Mesenchymal stem cell (in vitro differentiated cells and primary cell): ENCODE results near the gene PHLPP2.

Experiments
- DNase-seq: peaks from one replicate; pipeline ENCODE4 v3.0.0-alpha.2; 2013
- H2AFZ ChIP-seq: one replicate; pipeline ENCODE4 v1.6.1; 2013; ENCODE audit warnings: low read depth, mild to moderate bottlenecking, control low read depth, inconsistent platforms, low read length, moderate library complexity
- H2AK5ac ChIP-seq: 2 replicates; pipeline ENCODE4 v1.6.1; 2013; ENCODE audit warnings: low read length, moderate library complexity, mild to moderate bottlenecking, inconsistent platforms; ENCODE audit not compliant: severe bottlenecking
- H2BK120ac ChIP-seq: one replicate; pipeline ENCODE4 v1.6.1; 2013; ENCODE audit warnings: low read depth, mild to moderate bottlenecking, inconsistent platforms, low read length, moderate library complexity
- H2BK12ac ChIP-seq, 2 experiments: one replicate each; pipeline ENCODE4 v1.6.1; 2013; ENCODE audit warnings: inconsistent platforms in 2 of 2, low read length in 2 of 2, mild to moderate bottlenecking in 2 of 2, moderate library complexity in 2 of 2, control low read depth in 1 of 2
- H2BK15ac ChIP-seq: one replicate; pipeline ENCODE4 v1.6.1; 2013; ENCODE audit warnings: mild to moderate bottlenecking, low read depth, inconsistent platforms; ENCODE audit not compliant: poor library complexity, severe bottlenecking
- H2BK5ac ChIP-seq: 2 replicates; pipeline ENCODE4 v1.6.1; 2013; ENCODE audit warnings: low read depth, mild to moderate bottlenecking, low read length, control low read depth, inconsistent platforms; ENCODE audit not compliant: poor library complexity, severe bottlenecking
- H3K14ac ChIP-seq, 2 experiments: one replicate each; pipeline ENCODE4 v1.6.1; 2013; ENCODE audit warnings: inconsistent platforms in 2 of 2, low read length in 2 of 2, control low read depth in 1 of 2, mild to moderate bottlenecking in 1 of 2, moderate library complexity in 1 of 2
- H3K18ac ChIP-seq, 2 experiments: one replicate each; pipeline ENCODE4 v1.6.1; 2013; ENCODE audit warnings: inconsistent platforms in 2 of 2, low read length in 2 of 2, control low read depth in 1 of 2, low read depth in 1 of 2, mild to moderate bottlenecking in 1 of 2
- H3K23ac ChIP-seq, 2 experiments: one replicate each; pipeline ENCODE4 v1.6.1; 2013; ENCODE audit warnings: inconsistent platforms in 2 of 2, low read length in 2 of 2, mild to moderate bottlenecking in 2 of 2, moderate library complexity in 2 of 2, control low read depth in 1 of 2
- H3K27ac ChIP-seq: 2 replicates; pipeline ENCODE4 v1.5.1; 2013; ENCODE audit warnings: mild to moderate bottlenecking, moderate library complexity, low read length, control low read depth, inconsistent platforms; ENCODE audit not compliant: poor library complexity, severe bottlenecking
- H3K27me3 ChIP-seq, 2 experiments: 2 replicates each; pipeline versions ENCODE4 v1.6.1 to v1.7.0; 2013; ENCODE audit warnings: low read length in 2 of 2, mild to moderate bottlenecking in 2 of 2, moderate library complexity in 2 of 2, control low read depth in 1 of 2, inconsistent platforms in 1 of 2; ENCODE audit not compliant: control insufficient read depth in 1 of 2, insufficient read depth in 1 of 2
- H3K36me3 ChIP-seq, 2 experiments: 2 replicates each; pipeline versions ENCODE4 v1.6.1 to v1.7.0; 2013; ENCODE audit warnings: low read length in 2 of 2, control low read depth in 1 of 2, inconsistent platforms in 1 of 2, low read depth in 1 of 2, mild to moderate bottlenecking in 1 of 2; ENCODE audit not compliant: insufficient read depth in 2 of 2, control insufficient read depth in 1 of 2
- H3K4ac ChIP-seq, 2 experiments: one replicate each; pipeline ENCODE4 v1.6.1; 2013; ENCODE audit warnings: inconsistent platforms in 2 of 2, low read length in 2 of 2, mild to moderate bottlenecking in 2 of 2, moderate library complexity in 2 of 2, control low read depth in 1 of 2, low read depth in 1 of 2
- H3K4me1 ChIP-seq: 2 replicates; pipeline ENCODE4 v1.6.1; 2013; ENCODE audit warnings: low read depth, low read length, control low read depth; ENCODE audit not compliant: control insufficient read depth, insufficient read depth
- H3K4me2 ChIP-seq: 2 replicates; pipeline ENCODE4 v1.6.1; 2013; ENCODE audit warnings: low read length, mild to moderate bottlenecking, inconsistent platforms; ENCODE audit not compliant: poor library complexity, severe bottlenecking
- H3K4me3 ChIP-seq, 2 experiments: 2 replicates each; pipeline versions ENCODE4 v1.5.1 to v1.7.0; 2013; ENCODE audit warnings: low read length in 2 of 2, mild to moderate bottlenecking in 2 of 2, control low read depth in 1 of 2, low read depth in 1 of 2; ENCODE audit not compliant: insufficient read depth in 1 of 2
- H3K79me1 ChIP-seq: replicated peaks from 2 replicates; pipeline ENCODE4 v1.6.1; 2013; ENCODE audit warnings: mild to moderate bottlenecking, control low read depth, low read length, inconsistent platforms; ENCODE audit not compliant: poor library complexity, severe bottlenecking
- H3K9ac ChIP-seq: 2 replicates; pipeline ENCODE4 v1.7.0; 2013; ENCODE audit warnings: mild to moderate bottlenecking, low read length, moderate library complexity
- H3K9me3 ChIP-seq: 2 replicates; pipeline ENCODE4 v1.7.0; 2013; ENCODE audit warnings: mild to moderate bottlenecking, low read length; ENCODE audit not compliant: control insufficient read depth
- H4K8ac ChIP-seq: one replicate; pipeline ENCODE4 v1.6.1; 2013; ENCODE audit warnings: inconsistent platforms, mild to moderate bottlenecking, low read length, moderate library complexity
- H4K91ac ChIP-seq: one replicate; pipeline ENCODE4 v1.6.1; 2013; ENCODE audit warnings: mild to moderate bottlenecking, low read length, inconsistent platforms
- WGBS: methylation state at CpG from one replicate; pipeline ENCODE4 v1.1.7; 2013; ENCODE audit warnings: mixed read lengths; 5-methylcytosine and 5-hydroxymethylcytosine counted together

Gene PHLPP2

GRCh38 chr16:71658771-71659170, 65.7 kb downstream of the PHLPP2 start:
- Histone ChIP-seq H3K27me3 (no peaks in the 10 kb centered on the region), H4K8ac (no peak overlapping the region), H2AK5ac (no peak overlapping the region), H2BK5ac (no peak overlapping the region), H3K4me3 (no peak overlapping the region), H3K27ac (peak overlapping the region; percentile 59), H2BK15ac (no peak overlapping the region), H3K14ac (no peak overlapping the region), H3K9me3 (no peaks in the 10 kb centered on the region), H3K4me1 (no peaks in the 10 kb centered on the region), H3K18ac (no peak overlapping the region), H3K23ac (no peak overlapping the region), H3K36me3 (peaks cover 21 to 51% of the 10 kb centered on the region in 2 experiments), H2BK120ac (no peak overlapping the region), H3K4ac (no peak overlapping the region), H3K4me2 (no peak overlapping the region), H2AFZ (no peak overlapping the region), H2BK12ac (no peak overlapping the region), H3K9ac (no peak overlapping the region), H3K79me1 (peaks cover 3% of the 10 kb centered on the region), H4K91ac (no peak overlapping the region)
- DNase-seq: no peak
- 100% methylated on average over 2 of the region's 4 CpGs for WGBS

- H4K8ac ChIP-seq: no peak overlapping the region
- peaks cover 7% of the 10 kb centered on the region for H3K79me1 ChIP-seq
- H3K27ac ChIP-seq: no peak overlapping the region
- peaks cover 30 to 72% of the 10 kb centered on the region in 2 experiments for H3K36me3 ChIP-seq
- H3K4me2 ChIP-seq: no peak overlapping the region
- H3K18ac ChIP-seq: no peak overlapping the region
- H3K4me3 ChIP-seq: no peak overlapping the region
- no peak overlapping the region for H3K14ac ChIP-seq
- no peak overlapping the region for H3K23ac ChIP-seq
- no peaks in the 10 kb centered on the region for H3K9me3 ChIP-seq
- H2AK5ac ChIP-seq: no peak overlapping the region
- no peak overlapping the region for H2BK15ac ChIP-seq
- no peak overlapping the region for H2BK5ac ChIP-seq
- H3K4ac ChIP-seq: no peak overlapping the region
- no peak overlapping the region for H4K91ac ChIP-seq
- no peak overlapping the region for H2AFZ ChIP-seq
- WGBS: 97% methylated on average over 6 of the region's 7 CpGs
- H3K9ac ChIP-seq: no peak overlapping the region
- no peak overlapping the region for H2BK120ac ChIP-seq
- no peaks in the 10 kb centered on the region for H3K27me3 ChIP-seq
- DNase-seq: no peak
- H2BK12ac ChIP-seq: no peak overlapping the region
- H3K4me1 ChIP-seq: no peaks in the 10 kb centered on the region
Observed at GRCh38 chr16:71649704-71650103, 74.8 kb downstream of the PHLPP2 start.

- Histone ChIP-seq H2AK5ac (no peak overlapping the region), H3K14ac (no peak overlapping the region), H3K4me3 (no peak overlapping the region), H3K4me1 (no peaks in the 10 kb centered on the region), H2BK120ac (no peak overlapping the region), H2BK5ac (no peak overlapping the region), H3K79me1 (peaks cover 7% of the 10 kb centered on the region), H4K8ac (no peak overlapping the region), H3K9ac (no peak overlapping the region), H3K18ac (no peak overlapping the region), H4K91ac (no peak overlapping the region), H3K27ac (no peak overlapping the region), H3K23ac (no peak overlapping the region), H3K4me2 (no peak overlapping the region), H2AFZ (no peak overlapping the region), H3K9me3 (no peaks in the 10 kb centered on the region), H3K27me3 (no peaks in the 10 kb centered on the region), H3K36me3 (peaks cover 30 to 71% of the 10 kb centered on the region in 2 experiments), H2BK15ac (no peak overlapping the region), H3K4ac (no peak overlapping the region), H2BK12ac (no peak overlapping the region)
- DNase-seq: no peak
- 90% methylated on average over 4 of the region's 6 CpGs for WGBS
Observed at GRCh38 chr16:71648921-71649320, 75.6 kb downstream of the PHLPP2 start.

GRCh38 chr16:71648162-71648561, 76.3 kb downstream of the PHLPP2 start:
- no peak overlapping the region for H2AK5ac ChIP-seq
- 94% methylated on average over 2 of the region's 2 CpGs for WGBS

More at GRCh38 chr16:71648162-71648561, 76.3 kb downstream of the PHLPP2 start:
- Histone ChIP-seq H3K18ac (no peak overlapping the region), H2BK120ac (no peak overlapping the region), H3K36me3 (peaks cover 30 to 67% of the 10 kb centered on the region in 2 experiments), H3K4me3 (no peak overlapping the region), H2AFZ (no peak overlapping the region), H3K23ac (no peak overlapping the region), H3K27me3 (no peaks in the 10 kb centered on the region), H3K9me3 (no peaks in the 10 kb centered on the region), H3K14ac (no peak overlapping the region), H3K4ac (no peak overlapping the region), H2BK5ac (no peak overlapping the region), H3K4me2 (no peak overlapping the region), H4K8ac (no peak overlapping the region), H3K9ac (no peak overlapping the region), H3K79me1 (peaks cover 7% of the 10 kb centered on the region), H2BK15ac (no peak overlapping the region), H2BK12ac (no peak overlapping the region), H4K91ac (no peak overlapping the region), H3K27ac (no peak overlapping the region), H3K4me1 (no peaks in the 10 kb centered on the region)
- no peak for DNase-seq
